ENCODE data around the gene BNC2. TPM values are rescaled to one million over a fixed set of nuclear protein-coding genes. Genes with fewer than 3 reads are reported as not detected.

The BNC2 gene
- total RNA-seq, 1 experiment from 2014 or later: 43.6 TPM

- Histone ChIP-seq H2AFZ (ENCODE audit: low read length) (no peak overlapping the region), H4K91ac (ENCODE audit: insufficient read length, low read depth, low read length) (no peak overlapping the region), H3K79me1 (ENCODE audit: insufficient read depth, low read depth, low read length, poor library complexity, severe bottlenecking) (no peaks in the 10 kb centered on the region), H2BK15ac (ENCODE audit: low read depth, low read length) (no peak overlapping the region), H3K14ac (ENCODE audit: insufficient read depth, low read length) (no peak overlapping the region; the same call in 1 of the 2 replicates), H3K27me3 (ENCODE audit: insufficient read depth, low read length) (no peaks in the 10 kb centered on the region), H3K23me2 (ENCODE audit: insufficient read length, low read depth, low read length, poor library complexity, severe bottlenecking) (no peaks in the 10 kb centered on the region), H3K9ac (ENCODE audit: extremely low read depth, insufficient read length, low read length) (no peak overlapping the region), H2AK5ac (ENCODE audit: insufficient read length, low read length) (peak overlapping the region; percentile 85), H3K56ac (ENCODE audit: insufficient read length, low read depth, low read length) (no peak overlapping the region), H3K4me2 (ENCODE audit: insufficient read depth, insufficient read length, low read length) (no peak overlapping the region), H2BK20ac (ENCODE audit: low read depth, low read length, poor library complexity, severe bottlenecking) (no peak overlapping the region), H4K5ac (ENCODE audit: insufficient read length, low read depth, low read length) (no peak overlapping the region), H2BK5ac (ENCODE audit: insufficient read length, low read length) (no peak overlapping the region), H4K20me1 (ENCODE audit: control insufficient read depth, insufficient read depth, insufficient read length) (no peaks in the 10 kb centered on the region), H4K8ac (replicated peaks; ENCODE audit: insufficient read length, low read depth, low read length) (no peak overlapping the region), H3T11ph (ENCODE audit: low read length) (no peak overlapping the region), H2BK120ac (ENCODE audit: low read depth, low read length, poor library complexity, severe bottlenecking) (no peak overlapping the region), H3K27ac (ENCODE audit: insufficient read length, low read depth, low read length) (no peak overlapping the region), H2BK12ac (ENCODE audit: insufficient read length, low read depth, low read length) (no peak overlapping the region), H3K18ac (ENCODE audit: insufficient read length, low read depth, low read length) (no peak overlapping the region), H3K4ac (ENCODE audit: low read depth, low read length) (no peak overlapping the region), H3K79me2 (ENCODE audit: insufficient read depth, low read length) (no peaks in the 10 kb centered on the region), H3K4me1 (ENCODE audit: insufficient read depth, low read length) (peaks cover 15% of the 10 kb centered on the region), H3K23ac (ENCODE audit: insufficient read length, low read depth, low read length) (no peak overlapping the region), H3K9me3 (ENCODE audit: control insufficient read depth, low read depth, low read length) (no peaks in the 10 kb centered on the region)
- no peak for TF ChIP-seq CTCF (conservative IDR thresholded peaks at IDR 0.05)
- no peaks in the 10 kb centered on the region for H3K27me3 Mint-ChIP-seq (ENCODE audit: low read depth)
- H3K9me3 Mint-ChIP-seq: no peaks in the 10 kb centered on the region
- WGBS (ENCODE audit: extremely low coverage, insufficient read length, low lambda C conversion rate): no CpG with 5 or more reads among the region's 5 CpGs
- H3K4me1 Mint-ChIP-seq: peaks cover 42 to 49% of the 10 kb centered on the region in 2 experiments
- H3K4me3 Mint-ChIP-seq: no peak overlapping the region
- H3K27ac Mint-ChIP-seq: peak overlapping the region; percentile 39 to 68 (median 64); a peak in 2 of 7 replicates
- peaks cover 0 to 7% (median 0%) of the 10 kb centered on the region in 3 experiments; a peak in 1 of 7 replicates for H3K36me3 Mint-ChIP-seq (ENCODE audit: insufficient read depth in 1 of 3, low read depth in 3 of 3)
- no peak for DNase-seq
Measured at GRCh38 chr9:16509997-16510396, 360.5 kb downstream of the BNC2 start.

Data from H9 (cell line).